C4-2B (cell line): ENCODE results near the gene BAHCC1.

Source experiments
- H3K27ac ChIP-seq: fragments of 450-650 bp; 2 replicates; pipeline ENCODE4 v1.5.1; 2017
- CTCF ChIP-seq: fragments of 450-650 bp; conservative IDR thresholded peaks from 2 replicates; pipeline ENCODE4 v1.5.1; 2017; ENCODE audit warnings: mild to moderate bottlenecking
- ZFX ChIP-seq: fragments of 450-650 bp; IDR thresholded peaks from 2 replicates; pipeline ENCODE4 v1.6.1; 2017

The BAHCC1 gene

GRCh38 chr17:81398832-81399411, 3.7 kb downstream of the BAHCC1 start:
- H3K27ac ChIP-seq, result peak overlapping the region; percentile 95
- TF ChIP-seq ZFX (0 out of 2 replicates have a peak, but pooled peaks have one; percentile 5), CTCF (no peak)

- H3K27ac ChIP-seq, result peak overlapping the region; percentile 95
Measured at GRCh38 chr17:81399481-81400153, 4.4 kb downstream of the BAHCC1 start.

GRCh38 chr17:81400154-81400977, 5.1 kb downstream of the BAHCC1 start:
- peak overlapping the region; percentile 95 for H3K27ac ChIP-seq
- TF ChIP-seq ZFX (no peak), CTCF (no peak)

More at GRCh38 chr17:81399481-81400153, 4.4 kb downstream of the BAHCC1 start:
- TF ChIP-seq CTCF, result no peak
- TF ChIP-seq ZFX, result peak; percentile 61

GRCh38 chr17:81400996-81401722, 5.9 kb downstream of the BAHCC1 start:
- peak overlapping the region; percentile 95 for H3K27ac ChIP-seq
- no peak for TF ChIP-seq CTCF
- TF ChIP-seq ZFX, result no peak

- H3K27ac ChIP-seq, result no peak overlapping the region; the same call in 1 of the 2 replicates
- TF ChIP-seq ZFX (no peak), CTCF (no peak; the same call in 1 of the 2 replicates)
Measured at GRCh38 chr17:81401723-81402529, 6.7 kb downstream of the BAHCC1 start.

GRCh38 chr17:81402530-81402941, 7.3 kb downstream of the BAHCC1 start:
- no peak overlapping the region for H3K27ac ChIP-seq
- TF ChIP-seq CTCF, result no peak
- TF ChIP-seq ZFX, result no peak
